Globus pallidus (tissue), 1 donor: Measurements from ENCODE around the gene ANKS1B.
"Not testable (repeated sequence)": the region's sequence is repeated elsewhere in the genome, so short reads cannot be mapped to it uniquely, and the experiment has no call there.

ENCODE experiments used
- DNase-seq: peaks from one replicate; pipeline ENCODE4 v3.0.0-alpha.2; 2015; ENCODE audit warnings: low spot score

Gene ANKS1B

GRCh38 chr12:99260456-99260996, 724.2 kb downstream of the ANKS1B start:
- DNase-seq: no peak

- DNase-seq: peak; percentile 7
Measured at GRCh38 chr12:99259040-99259934, 725.4 kb downstream of the ANKS1B start.

GRCh38 chr12:99257672-99258071, 727.1 kb downstream of the ANKS1B start:
- peak; percentile 8 for DNase-seq

- no peak for DNase-seq
Measured at GRCh38 chr12:99253068-99253467, 731.7 kb downstream of the ANKS1B start.

- no peak for DNase-seq
Measured at GRCh38 chr12:99250091-99250490, 734.6 kb downstream of the ANKS1B start.

GRCh38 chr12:99249543-99249942, 735.2 kb downstream of the ANKS1B start:
- DNase-seq: no peak

GRCh38 chr12:99237907-99238538, 746.7 kb downstream of the ANKS1B start:
- not testable (repeated sequence) for DNase-seq

- DNase-seq: no peak
Measured at GRCh38 chr12:99235381-99235780, 749.4 kb downstream of the ANKS1B start.

- no peak for DNase-seq
Measured at GRCh38 chr12:99234702-99235101, 750.0 kb downstream of the ANKS1B start.

GRCh38 chr12:99232324-99232723, 752.4 kb downstream of the ANKS1B start:
- DNase-seq: no peak

GRCh38 chr12:99231031-99231430, 753.7 kb downstream of the ANKS1B start:
- no peak for DNase-seq

GRCh38 chr12:99224237-99224636, 760.5 kb downstream of the ANKS1B start:
- no peak for DNase-seq

- DNase-seq: no peak
Measured at GRCh38 chr12:99223579-99223978, 761.2 kb downstream of the ANKS1B start.

- no peak for DNase-seq
Measured at GRCh38 chr12:99213047-99213446, 771.7 kb downstream of the ANKS1B start.

- DNase-seq: no peak
Measured at GRCh38 chr12:99212275-99212674, 772.5 kb downstream of the ANKS1B start.

GRCh38 chr12:99205111-99205510, 779.6 kb downstream of the ANKS1B start:
- no peak for DNase-seq

GRCh38 chr12:99201906-99202645, 782.7 kb downstream of the ANKS1B start:
- no peak for DNase-seq

GRCh38 chr12:99200711-99201384, 783.9 kb downstream of the ANKS1B start:
- DNase-seq: no peak

GRCh38 chr12:99195474-99195873, 789.3 kb downstream of the ANKS1B start:
- no peak for DNase-seq

GRCh38 chr12:99192489-99192888, 792.2 kb downstream of the ANKS1B start:
- DNase-seq: no peak

- no peak for DNase-seq
Measured at GRCh38 chr12:99176871-99177270, 807.9 kb downstream of the ANKS1B start.

- no peak for DNase-seq
Measured at GRCh38 chr12:99170461-99170860, 814.3 kb downstream of the ANKS1B start.
